Measurements from ENCODE around the gene MGAT5B. TPM values are rescaled to one million over a fixed set of nuclear protein-coding genes. Genes with fewer than 3 reads are reported as not detected.

Gene MGAT5B
- total RNA-seq, 1 donor = 0.36 TPM

GRCh38 chr17:76930107-76930506, 61.9 kb downstream of the MGAT5B start:
- no peak overlapping the region for H2AFZ ChIP-seq (ENCODE audit: low read length)
- DNase-seq (ENCODE audit: insufficient read length, low spot score, missing footprints) = peak; percentile 78
- H3K79me2 ChIP-seq (ENCODE audit: insufficient read depth, low read length) = no peaks in the 10 kb centered on the region
- no peaks in the 10 kb centered on the region for H4K20me1 ChIP-seq (ENCODE audit: insufficient read depth, low read length)
- H3K27me3 ChIP-seq (ENCODE audit: insufficient read depth, low read length) = peaks cover 22% of the 10 kb centered on the region
- no peak for TF ChIP-seq CTCF (IDR thresholded peaks at IDR 0.05; ENCODE audit: extremely low read depth, low read depth, low read length)
- H3K4me3 ChIP-seq (ENCODE audit: insufficient read depth, low read length) = no peak overlapping the region
- no peak overlapping the region for H3K27ac ChIP-seq (ENCODE audit: low read depth, low read length)
- peaks cover 2% of the 10 kb centered on the region for H3K4me1 ChIP-seq (ENCODE audit: insufficient read depth, low read length)
- H3K4me2 ChIP-seq (ENCODE audit: insufficient read depth, low read length) = no peak overlapping the region
- H3K9me3 ChIP-seq (ENCODE audit: low read depth, low read length) = no peaks in the 10 kb centered on the region
- no peaks in the 10 kb centered on the region for H3K36me3 ChIP-seq (ENCODE audit: insufficient read depth, low read length)

GRCh38 chr17:76932402-76933333, 64.5 kb downstream of the MGAT5B start:
- H3K27me3 ChIP-seq (ENCODE audit: insufficient read depth, low read length) = peaks cover 22% of the 10 kb centered on the region
- no peaks in the 10 kb centered on the region for H3K36me3 ChIP-seq (ENCODE audit: insufficient read depth, low read length)
- no peaks in the 10 kb centered on the region for H3K79me2 ChIP-seq (ENCODE audit: insufficient read depth, low read length)
- no peak for TF ChIP-seq CTCF (IDR thresholded peaks at IDR 0.05; ENCODE audit: extremely low read depth, low read depth, low read length)
- no peaks in the 10 kb centered on the region for H3K9me3 ChIP-seq (ENCODE audit: low read depth, low read length)
- peak; percentile 69 for DNase-seq (ENCODE audit: insufficient read length, low spot score, missing footprints)
- H3K27ac ChIP-seq (ENCODE audit: low read depth, low read length) = no peak overlapping the region
- H2AFZ ChIP-seq (ENCODE audit: low read length) = no peak overlapping the region
- H3K4me3 ChIP-seq (ENCODE audit: insufficient read depth, low read length) = no peak overlapping the region
- H3K4me2 ChIP-seq (ENCODE audit: insufficient read depth, low read length) = no peak overlapping the region
- H4K20me1 ChIP-seq (ENCODE audit: insufficient read depth, low read length) = no peaks in the 10 kb centered on the region
- H3K4me1 ChIP-seq (ENCODE audit: insufficient read depth, low read length) = peaks cover 2% of the 10 kb centered on the region

- H3K4me1 ChIP-seq (ENCODE audit: insufficient read depth, low read length) = peaks cover 2% of the 10 kb centered on the region
- H2AFZ ChIP-seq (ENCODE audit: low read length) = no peak overlapping the region
- H3K4me2 ChIP-seq (ENCODE audit: insufficient read depth, low read length) = no peak overlapping the region
- no peak overlapping the region for H3K27ac ChIP-seq (ENCODE audit: low read depth, low read length)
- H4K20me1 ChIP-seq (ENCODE audit: insufficient read depth, low read length) = no peaks in the 10 kb centered on the region
- no peak for DNase-seq (ENCODE audit: insufficient read length, low spot score, missing footprints)
- H3K9me3 ChIP-seq (ENCODE audit: low read depth, low read length) = no peaks in the 10 kb centered on the region
- H3K79me2 ChIP-seq (ENCODE audit: insufficient read depth, low read length) = no peaks in the 10 kb centered on the region
- peaks cover 16% of the 10 kb centered on the region for H3K27me3 ChIP-seq (ENCODE audit: insufficient read depth, low read length)
- TF ChIP-seq CTCF (IDR thresholded peaks at IDR 0.05; ENCODE audit: extremely low read depth, low read depth, low read length) = no peak
- H3K4me3 ChIP-seq (ENCODE audit: insufficient read depth, low read length) = no peak overlapping the region
- H3K36me3 ChIP-seq (ENCODE audit: insufficient read depth, low read length) = no peaks in the 10 kb centered on the region
Observed at GRCh38 chr17:76934561-76935320, 66.5 kb downstream of the MGAT5B start.

- H3K27ac ChIP-seq (ENCODE audit: low read depth, low read length) = no peak overlapping the region
- H2AFZ ChIP-seq (ENCODE audit: low read length) = no peak overlapping the region
- H4K20me1 ChIP-seq (ENCODE audit: insufficient read depth, low read length) = no peaks in the 10 kb centered on the region
- TF ChIP-seq CTCF (IDR thresholded peaks at IDR 0.05; ENCODE audit: extremely low read depth, low read depth, low read length) = no peak
- H3K36me3 ChIP-seq (ENCODE audit: insufficient read depth, low read length) = no peaks in the 10 kb centered on the region
- no peak overlapping the region for H3K4me2 ChIP-seq (ENCODE audit: insufficient read depth, low read length)
- DNase-seq (ENCODE audit: insufficient read length, low spot score, missing footprints) = no peak
- no peak overlapping the region for H3K4me3 ChIP-seq (ENCODE audit: insufficient read depth, low read length)
- H3K4me1 ChIP-seq (ENCODE audit: insufficient read depth, low read length) = peaks cover 2% of the 10 kb centered on the region
- no peaks in the 10 kb centered on the region for H3K79me2 ChIP-seq (ENCODE audit: insufficient read depth, low read length)
- H3K9me3 ChIP-seq (ENCODE audit: low read depth, low read length) = no peaks in the 10 kb centered on the region
- H3K27me3 ChIP-seq (ENCODE audit: insufficient read depth, low read length) = peaks cover 16% of the 10 kb centered on the region
Observed at GRCh38 chr17:76935331-76935730, 67.1 kb downstream of the MGAT5B start.

All from osteoblast (primary cell).